Hepatocyte (in vitro differentiated cells): Measurements from ENCODE around the gene TBX21. TPM values are rescaled to one million over a fixed set of nuclear protein-coding genes. Genes with fewer than 3 reads are reported as not detected.

Source experiments
- DNase-seq: peaks from one replicate; pipeline ENCODE4 v3.0.0-alpha.2; 2016; ENCODE audit warnings: low spot score
- H2AFZ ChIP-seq: fragments of 200-600 bp; sonication (generic); 2 replicates; pipeline ENCODE4 v1.6.0; 2016; ENCODE audit warnings: antibody characterized with exemption, mild to moderate bottlenecking
- H3K27ac ChIP-seq: fragments of 200-600 bp; sonication (generic); 2 replicates; pipeline ENCODE4 v1.5.1; 2016; ENCODE audit warnings: mild to moderate bottlenecking
- H3K27me3 ChIP-seq: fragments of 200-600 bp; sonication (generic); 2 replicates; pipeline ENCODE4 v1.6.1; 2016
- H3K36me3 ChIP-seq: fragments of 200-600 bp; sonication (generic); replicated peaks from 2 replicates; pipeline ENCODE4 v1.5.1; 2016; ENCODE audit warnings: low read depth; ENCODE audit not compliant: insufficient read depth
- H3K4me1 ChIP-seq: fragments of 200-600 bp; sonication (generic); 2 replicates; pipeline ENCODE4 v1.5.1; 2016; ENCODE audit warnings: mild to moderate bottlenecking, moderate library complexity; ENCODE audit not compliant: insufficient read depth
- H3K4me2 ChIP-seq: fragments of 200-600 bp; sonication (generic); 2 replicates; pipeline ENCODE4 v1.6.0; 2016
- H3K4me3 ChIP-seq: fragments of 200-600 bp; sonication (generic); 2 replicates; pipeline ENCODE4 v1.5.1; 2016; ENCODE audit warnings: mild to moderate bottlenecking
- H3K79me2 ChIP-seq: fragments of 200-600 bp; sonication (generic); 2 replicates; pipeline ENCODE4 v1.6.0; 2017; ENCODE audit warnings: mild to moderate bottlenecking
- H3K9me2 ChIP-seq: fragments of 200-600 bp; sonication (generic); replicated peaks from 2 replicates; pipeline ENCODE4 v1.6.0; 2017; ENCODE audit warnings: mild to moderate bottlenecking; ENCODE audit not compliant: insufficient read depth
- H3K9me3 ChIP-seq: fragments of 200-600 bp; sonication (generic); 2 replicates; pipeline ENCODE4 v1.5.1; 2016; ENCODE audit warnings: low read depth, mild to moderate bottlenecking
- H4K20me1 ChIP-seq: fragments of 200-600 bp; sonication (generic); 2 replicates; pipeline ENCODE4 v1.6.0; 2016; ENCODE audit warnings: mild to moderate bottlenecking; ENCODE audit not compliant: insufficient read depth, poor library complexity, severe bottlenecking
- EZH2 ChIP-seq: fragments of 200-600 bp; sonication (generic); IDR thresholded peaks from 2 replicates; pipeline ENCODE4 v1.6.1; 2016; ENCODE audit warnings: antibody characterized with exemption, mild to moderate bottlenecking, borderline replicate concordance
- EZH2phosphoT487 ChIP-seq: fragments of 200-600 bp; sonication (generic); IDR thresholded peaks from one replicate; pipeline ENCODE4 v1.6.1; 2018; ENCODE audit warnings: antibody characterized with exemption, mild to moderate bottlenecking, low read depth, moderate library complexity; ENCODE audit not compliant: unreplicated experiment, severe bottlenecking
- WGBS: methylation state at CpG from one replicate; pipeline ENCODE4 v1.1.6; 2016; ENCODE audit warnings: low lambda C conversion rate; ENCODE audit errors: missing lambda C conversion rate; 5-methylcytosine and 5-hydroxymethylcytosine counted together
- polyA plus RNA-seq: library from polyadenylated mRNA; unstranded; fragments of >200 nt; fragmentation: Nextera tagmentation; extraction: Ambion mirVana; gene quantifications from 2 replicates; pipeline ENCODE4 v1.2.1, GENCODE V29; 2016
- total RNA-seq: library from RNA; depleted of rRNA; stranded (reverse); fragments of >200 nt; gene quantifications from 2 replicates; pipeline ENCODE4 v1.2.3, GENCODE V29; 2014
- TF ChIP-seq, protein P1 (sequence below): fragments of 200-600 bp; sonication (generic); IDR thresholded peaks from 2 replicates; pipeline ENCODE4 v1.5.1; 2016; ENCODE audit warnings: antibody characterized with exemption, mild to moderate bottlenecking; ENCODE audit not compliant: poor library complexity

Gene TBX21
- total and polyA plus RNA-seq, 2 experiments from 2014 or later: not detected

DNA sequence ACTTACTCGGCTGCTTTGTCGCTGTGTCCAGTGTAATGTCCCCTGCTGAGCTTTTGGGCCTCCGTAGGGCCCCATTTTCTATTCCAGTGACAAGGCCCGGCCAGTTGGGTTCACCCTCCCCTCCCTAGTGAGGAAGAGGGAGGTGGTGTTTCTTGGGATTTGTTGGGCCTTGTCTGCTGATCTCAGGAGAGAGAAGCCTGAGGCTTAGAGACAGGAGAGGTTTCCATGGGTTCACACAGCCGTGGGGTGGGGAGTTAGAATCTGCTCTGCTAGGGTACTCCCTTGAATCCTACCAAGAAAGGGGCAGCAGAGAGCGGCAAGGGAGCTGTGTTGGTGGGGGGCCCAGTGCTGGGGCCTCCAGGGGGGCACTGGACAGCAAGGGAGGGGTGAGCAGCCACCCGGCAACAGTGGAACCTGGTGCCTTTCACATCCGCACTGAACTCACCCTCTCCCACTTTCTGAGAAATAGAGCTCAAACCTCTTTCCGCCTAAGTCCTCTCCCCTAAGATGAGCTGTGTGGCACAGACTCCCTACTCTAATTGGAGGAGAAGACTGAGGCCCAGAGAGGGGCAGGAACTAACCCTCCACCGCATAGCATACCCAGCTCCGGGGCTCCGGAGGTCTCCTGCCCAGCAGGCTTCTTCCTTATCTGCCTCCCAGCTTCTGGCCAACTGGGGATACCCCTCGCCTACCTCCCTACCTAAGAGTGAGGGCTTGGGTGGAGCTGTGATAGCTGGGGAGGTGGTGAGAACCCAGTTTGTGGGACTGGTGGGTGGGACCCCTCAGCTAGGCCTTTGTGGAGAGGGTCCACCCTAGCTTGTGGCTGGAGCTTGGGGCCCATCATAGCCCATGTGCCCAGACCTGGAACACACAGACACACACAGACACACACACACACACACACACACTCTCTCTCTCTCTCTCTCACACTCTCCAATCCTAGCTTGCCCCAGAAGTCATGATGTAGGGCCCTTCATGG lies 32.3 kb upstream of the TBX21 start:
- 92% methylated on average over 13 of the region's 13 CpGs for WGBS
- Histone ChIP-seq H3K9me3 (no peaks in the 10 kb centered on the region), H3K9me2 (no peaks in the 10 kb centered on the region), H3K27me3 (no peaks in the 10 kb centered on the region), H4K20me1 (peaks cover 5% of the 10 kb centered on the region), H3K79me2 (no peaks in the 10 kb centered on the region), H3K36me3 (no peaks in the 10 kb centered on the region), H3K4me3 (no peak overlapping the region), H3K4me1 (no peaks in the 10 kb centered on the region), H3K27ac (no peak overlapping the region), H2AFZ (no peak overlapping the region), H3K4me2 (no peak overlapping the region)
- TF ChIP-seq, protein P1, sequence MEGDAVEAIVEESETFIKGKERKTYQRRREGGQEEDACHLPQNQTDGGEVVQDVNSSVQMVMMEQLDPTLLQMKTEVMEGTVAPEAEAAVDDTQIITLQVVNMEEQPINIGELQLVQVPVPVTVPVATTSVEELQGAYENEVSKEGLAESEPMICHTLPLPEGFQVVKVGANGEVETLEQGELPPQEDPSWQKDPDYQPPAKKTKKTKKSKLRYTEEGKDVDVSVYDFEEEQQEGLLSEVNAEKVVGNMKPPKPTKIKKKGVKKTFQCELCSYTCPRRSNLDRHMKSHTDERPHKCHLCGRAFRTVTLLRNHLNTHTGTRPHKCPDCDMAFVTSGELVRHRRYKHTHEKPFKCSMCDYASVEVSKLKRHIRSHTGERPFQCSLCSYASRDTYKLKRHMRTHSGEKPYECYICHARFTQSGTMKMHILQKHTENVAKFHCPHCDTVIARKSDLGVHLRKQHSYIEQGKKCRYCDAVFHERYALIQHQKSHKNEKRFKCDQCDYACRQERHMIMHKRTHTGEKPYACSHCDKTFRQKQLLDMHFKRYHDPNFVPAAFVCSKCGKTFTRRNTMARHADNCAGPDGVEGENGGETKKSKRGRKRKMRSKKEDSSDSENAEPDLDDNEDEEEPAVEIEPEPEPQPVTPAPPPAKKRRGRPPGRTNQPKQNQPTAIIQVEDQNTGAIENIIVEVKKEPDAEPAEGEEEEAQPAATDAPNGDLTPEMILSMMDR: no peak
- TF ChIP-seq EZH2 (no peak), EZH2phosphoT487 (no peak)
- DNase-seq: no peak

DNA sequence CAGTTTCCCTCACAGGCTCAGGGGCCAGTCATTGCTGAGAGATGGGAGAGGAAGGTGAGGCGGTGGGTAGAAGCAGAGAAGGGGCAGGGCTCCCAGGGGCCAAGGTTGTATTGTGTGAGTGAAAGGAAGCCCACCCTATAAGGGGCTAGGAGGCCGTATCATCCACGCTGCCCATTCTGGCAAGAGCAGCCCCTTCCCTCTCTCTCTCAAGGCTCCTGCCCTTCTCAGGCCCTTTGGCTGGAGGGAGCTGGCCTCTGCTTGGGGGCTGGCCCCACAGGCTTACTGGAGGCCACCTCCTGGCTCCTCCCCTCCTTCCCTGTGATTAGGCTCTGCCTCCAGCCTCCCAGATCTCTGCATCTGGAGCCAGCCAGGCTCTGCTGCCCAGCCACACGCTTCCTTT lies 31.4 kb upstream of the TBX21 start:
- Histone ChIP-seq H3K4me3 (no peak overlapping the region), H3K9me2 (no peaks in the 10 kb centered on the region), H4K20me1 (peaks cover 5% of the 10 kb centered on the region), H3K4me2 (no peak overlapping the region), H3K4me1 (no peaks in the 10 kb centered on the region), H2AFZ (no peak overlapping the region), H3K27ac (no peak overlapping the region), H3K27me3 (no peaks in the 10 kb centered on the region), H3K79me2 (no peaks in the 10 kb centered on the region), H3K9me3 (no peaks in the 10 kb centered on the region), H3K36me3 (no peaks in the 10 kb centered on the region)
- DNase-seq: no peak
- WGBS: 79% methylated on average over 4 of the region's 4 CpGs
- TF ChIP-seq, protein P1: no peak
- TF ChIP-seq EZH2 (no peak), EZH2phosphoT487 (no peak)

DNA sequence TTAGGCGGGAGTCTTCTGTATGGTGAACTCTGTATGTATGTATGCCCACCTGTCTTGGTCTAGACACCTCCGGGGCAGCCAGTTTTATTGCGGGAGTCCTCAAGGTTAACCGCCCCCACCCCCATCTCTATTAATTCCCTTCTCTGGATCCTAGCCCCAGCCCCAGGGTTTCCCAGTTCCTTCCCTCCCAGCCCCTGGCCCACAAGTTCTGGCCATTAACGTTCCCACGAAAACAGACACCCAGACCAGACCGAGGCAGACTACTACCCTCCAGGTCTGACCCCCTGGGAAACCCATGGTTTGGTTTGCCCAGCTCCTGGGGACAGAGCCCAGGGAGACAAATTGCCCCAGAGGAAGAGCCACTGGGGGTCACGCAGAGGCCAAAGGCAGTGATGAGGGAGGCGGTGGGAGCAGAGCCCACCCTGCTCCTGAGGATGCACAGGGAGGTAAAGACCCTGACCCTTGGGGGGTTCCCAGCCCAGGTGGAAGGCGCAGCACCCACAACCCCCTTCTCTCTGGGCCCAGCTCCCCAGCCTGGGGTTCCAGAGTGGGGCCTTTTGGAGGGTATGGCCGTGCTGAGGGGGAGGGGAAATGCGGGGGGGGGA lies 30.5 kb upstream of the TBX21 start:
- Histone ChIP-seq H3K9me3 (no peaks in the 10 kb centered on the region), H3K9me2 (no peaks in the 10 kb centered on the region), H2AFZ (no peak overlapping the region), H3K4me3 (no peak overlapping the region), H3K36me3 (no peaks in the 10 kb centered on the region), H3K4me1 (no peaks in the 10 kb centered on the region), H3K4me2 (no peak overlapping the region), H3K27me3 (no peaks in the 10 kb centered on the region), H3K27ac (no peak overlapping the region), H3K79me2 (no peaks in the 10 kb centered on the region), H4K20me1 (peaks cover 5% of the 10 kb centered on the region)
- TF ChIP-seq, protein P1: no peak
- no peak for TF ChIP-seq EZH2
- no peak for TF ChIP-seq EZH2phosphoT487
- no peak for DNase-seq
- WGBS: 91% methylated on average over 9 of the region's 12 CpGs
